Right lobe of liver (tissue), 4 donors: Measurements from ENCODE around the gene PRB2.

Experiments
- POLR2A ChIP-seq: fragments of 450-650 bp; IDR thresholded peaks from one replicate; pipeline ENCODE4 v1.6.1; 2017; ENCODE audit warnings: antibody characterized with exemption, mild to moderate bottlenecking
- TF ChIP-seq, protein P1 (sequence below), 4 donors: fragments of 200-600 bp in 3 of 4; fragments of 450-650 bp in 1 of 4; IDR thresholded peaks; one replicate each; pipeline versions ENCODE4 v1.5.1 to v1.8.0; 2016 to 2022; ENCODE audit warnings: antibody characterized with exemption in 4 of 4, mild to moderate bottlenecking in 2 of 4
- donor health status: DM: no; HTN: no; CAD: no.
- donor health status: DM: no; HTN: no; CAD: no.
- donor health status: DM: no; HTN: yes; CAD: no.

DNA sequence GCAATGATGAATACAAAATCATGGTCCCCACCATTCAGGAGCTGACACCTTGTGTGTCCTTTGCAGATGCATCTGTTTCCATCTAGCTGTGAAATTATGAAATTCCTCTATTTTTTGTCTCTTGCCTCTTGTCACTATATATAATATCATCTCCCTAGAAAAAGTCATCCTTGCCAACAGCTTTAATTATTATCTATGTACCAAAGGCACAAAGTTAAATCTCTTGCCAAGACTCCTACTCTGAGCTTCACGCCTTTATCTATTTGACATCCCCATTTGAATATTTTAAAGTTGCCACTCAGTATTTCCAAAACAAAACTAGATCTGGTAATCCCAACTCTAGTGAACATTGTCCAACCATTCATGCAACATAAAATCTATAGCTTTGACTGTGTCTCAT lies 32.0 kb upstream of the PRB2 start:
- TF ChIP-seq, protein P1, sequence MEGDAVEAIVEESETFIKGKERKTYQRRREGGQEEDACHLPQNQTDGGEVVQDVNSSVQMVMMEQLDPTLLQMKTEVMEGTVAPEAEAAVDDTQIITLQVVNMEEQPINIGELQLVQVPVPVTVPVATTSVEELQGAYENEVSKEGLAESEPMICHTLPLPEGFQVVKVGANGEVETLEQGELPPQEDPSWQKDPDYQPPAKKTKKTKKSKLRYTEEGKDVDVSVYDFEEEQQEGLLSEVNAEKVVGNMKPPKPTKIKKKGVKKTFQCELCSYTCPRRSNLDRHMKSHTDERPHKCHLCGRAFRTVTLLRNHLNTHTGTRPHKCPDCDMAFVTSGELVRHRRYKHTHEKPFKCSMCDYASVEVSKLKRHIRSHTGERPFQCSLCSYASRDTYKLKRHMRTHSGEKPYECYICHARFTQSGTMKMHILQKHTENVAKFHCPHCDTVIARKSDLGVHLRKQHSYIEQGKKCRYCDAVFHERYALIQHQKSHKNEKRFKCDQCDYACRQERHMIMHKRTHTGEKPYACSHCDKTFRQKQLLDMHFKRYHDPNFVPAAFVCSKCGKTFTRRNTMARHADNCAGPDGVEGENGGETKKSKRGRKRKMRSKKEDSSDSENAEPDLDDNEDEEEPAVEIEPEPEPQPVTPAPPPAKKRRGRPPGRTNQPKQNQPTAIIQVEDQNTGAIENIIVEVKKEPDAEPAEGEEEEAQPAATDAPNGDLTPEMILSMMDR (IDR thresholded peaks at IDR 0.05): no peak
- no peak for TF ChIP-seq POLR2A
